ENCODE results near the gene APOD.
"Not testable (repeated sequence)": the region's sequence is repeated elsewhere in the genome, so short reads cannot be mapped to it uniquely, and the experiment has no call there.

APOD gene

GRCh38 chr3:195583831-195584542 is at the start of gene APOD:
TSS of gene APOD (minus strand) at chr3:195583940. CDS start at chr3:195579461, 4,479 bp downstream.
- DNase-seq, result no peak

GRCh38 chr3:195633351-195633750 is 49.6 kb upstream of the APOD start:
- DNase-seq, result not testable (repeated sequence)

- DNase-seq, result not testable (repeated sequence)
Measured at GRCh38 chr3:195632501-195633185, 48.9 kb upstream of the APOD start.

GRCh38 chr3:195632046-195632445 is 48.3 kb upstream of the APOD start:
- DNase-seq, result not testable (repeated sequence)

- DNase-seq, result not testable (repeated sequence)
Measured at GRCh38 chr3:195630938-195631495, 47.3 kb upstream of the APOD start.

GRCh38 chr3:195630086-195630917 is 46.6 kb upstream of the APOD start:
- not testable (repeated sequence) for DNase-seq

GRCh38 chr3:195629682-195630081 is 45.9 kb upstream of the APOD start:
- not testable (repeated sequence) for DNase-seq

- not testable (repeated sequence) for DNase-seq
Measured at GRCh38 chr3:195628386-195628920, 44.7 kb upstream of the APOD start.

- not testable (repeated sequence) for DNase-seq
Measured at GRCh38 chr3:195627515-195628385, 44.0 kb upstream of the APOD start.

- not testable (repeated sequence) for DNase-seq
Measured at GRCh38 chr3:195624603-195625560, 41.1 kb upstream of the APOD start.

GRCh38 chr3:195624171-195624570 is 40.4 kb upstream of the APOD start:
- DNase-seq, result not testable (repeated sequence)

GRCh38 chr3:195623217-195623965 is 39.7 kb upstream of the APOD start:
- not testable (repeated sequence) for DNase-seq

GRCh38 chr3:195622523-195623170 is 38.9 kb upstream of the APOD start:
- DNase-seq, result not testable (repeated sequence)

GRCh38 chr3:195622012-195622411 is 38.3 kb upstream of the APOD start:
- not testable (repeated sequence) for DNase-seq

GRCh38 chr3:195621095-195621494 is 37.4 kb upstream of the APOD start:
- not testable (repeated sequence) for DNase-seq

GRCh38 chr3:195620476-195620875 is 36.7 kb upstream of the APOD start:
- DNase-seq, result not testable (repeated sequence)

- not testable (repeated sequence) for DNase-seq
Measured at GRCh38 chr3:195619591-195620369, 36.0 kb upstream of the APOD start.

Data from activated CD4-positive, alpha-beta T cell treated with anti-CD3 and anti-CD28 coated beads for 4 hours (primary cell).